Posterior cingulate gyrus (tissue), 11 donors: ENCODE data around the gene FSTL5.
A peak's percentile ranks its signal among the peaks of the same experiment; 100 is the strongest.
"Not testable (repeated sequence)": the region's sequence is repeated elsewhere in the genome, so short reads cannot be mapped to it uniquely, and the experiment has no call there.

Experiments
- DNase-seq, 10 donors: peaks; one replicate each; pipeline versions ENCODE4 v3.0.0 to v3.0.0-alpha.2; 2020 to 2021; ENCODE audit warnings: mixed read lengths in 3 of 10
- intact Hi-C: fragments of 100-400 bp; cut with DNase I; formaldehyde crosslinking; loops from one replicate; pipeline ENCODE4 v1.15.1; 2023

FSTL5 gene

DNA sequence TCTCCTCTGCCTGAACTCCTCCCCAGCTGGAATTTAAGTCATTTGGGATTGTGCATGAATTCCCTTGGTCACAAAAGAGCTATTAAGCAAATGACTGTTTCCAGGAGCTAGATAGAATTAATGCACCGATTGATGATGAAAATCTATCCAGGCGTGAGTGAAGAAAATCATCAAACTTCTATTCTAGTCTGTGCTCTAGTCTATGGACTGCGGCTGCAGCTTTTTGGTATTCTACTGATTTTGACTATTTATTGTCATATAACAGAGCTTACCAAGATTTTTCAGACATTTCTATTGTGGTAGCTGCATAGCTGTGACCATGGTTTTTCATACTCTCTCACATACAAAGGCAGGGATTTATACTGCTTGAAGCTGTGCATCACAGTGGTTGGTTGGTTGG lies 403.8 kb downstream of the FSTL5 start:
- DNase-seq, result no peak
- intact Hi-C loops, result no loop called here

- DNase-seq, result peak in 2 of 10 donors; percentile 55 to 64
- intact Hi-C loops, result not testable (repeated sequence)
Observed at GRCh38 chr4:161758412-161758811, 405.4 kb downstream of the FSTL5 start.

- intact Hi-C loops, result no loop called here
Observed at GRCh38 chr4:161728929-161729328, 434.9 kb downstream of the FSTL5 start.

DNA sequence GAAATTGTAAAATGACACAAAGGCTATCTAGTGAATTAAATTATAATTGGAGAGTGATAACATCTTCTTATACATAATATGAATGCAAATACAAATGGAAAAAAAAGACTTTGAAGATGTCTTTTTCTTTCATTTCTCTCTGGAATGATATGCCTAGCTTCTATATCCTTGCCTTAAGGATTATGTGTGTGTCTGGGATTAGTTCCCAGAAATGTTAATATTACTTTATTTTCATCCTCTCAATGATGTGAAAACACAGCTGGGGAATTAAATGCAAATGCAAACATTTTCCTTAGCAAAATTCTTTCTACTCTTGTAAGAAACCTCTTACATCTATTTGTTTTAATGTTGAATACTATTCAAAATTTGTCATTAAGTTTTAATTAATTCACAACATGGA lies 441.9 kb downstream of the FSTL5 start:
- no peak for DNase-seq
- intact Hi-C loops, result no loop called here

More at GRCh38 chr4:161728929-161729328, 434.9 kb downstream of the FSTL5 start:
- no peak for DNase-seq

GRCh38 chr4:161717084-161717483 lies 446.7 kb downstream of the FSTL5 start:
- DNase-seq, result no peak
- intact Hi-C loops, result no loop called here

- intact Hi-C loops, result no loop called here
- DNase-seq, result no peak
Observed at GRCh38 chr4:161714931-161715330, 448.9 kb downstream of the FSTL5 start.

DNA sequence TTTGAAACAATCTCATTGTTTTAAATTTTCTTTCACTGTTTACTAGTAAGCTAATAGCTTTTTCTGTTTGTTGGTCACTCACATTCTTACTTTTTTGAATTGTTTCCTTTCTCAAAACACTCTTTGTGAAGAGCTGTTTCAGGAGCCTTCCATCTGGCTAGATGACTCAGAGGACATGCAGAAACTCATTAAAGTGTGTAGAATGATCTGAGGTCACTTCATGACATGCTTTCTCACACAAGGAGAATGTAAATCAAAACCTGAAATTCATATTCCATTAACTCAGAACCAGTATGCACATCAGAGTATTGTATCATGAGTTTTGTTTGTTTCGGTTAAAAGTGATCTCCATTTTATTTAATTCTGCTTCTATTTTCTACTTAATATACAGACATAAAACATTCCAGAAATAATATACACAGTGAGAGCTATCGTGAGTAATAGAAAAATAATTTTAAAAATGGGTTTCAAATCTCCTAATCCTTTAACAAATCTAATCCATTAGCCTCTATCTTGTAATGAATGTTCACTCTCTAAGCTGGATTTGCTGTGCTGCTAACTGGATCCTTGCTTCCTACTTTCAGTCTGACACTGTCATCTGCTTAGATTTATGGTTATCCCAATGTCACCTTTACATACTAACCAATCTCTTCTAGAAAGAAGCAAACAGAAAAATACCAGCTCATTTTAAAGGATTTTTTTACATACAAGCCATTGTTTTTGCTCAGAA lies 449.6 kb downstream of the FSTL5 start:
- intact Hi-C loops, result no loop called here
- no peak for DNase-seq

- intact Hi-C loops, result no loop called here
- no peak for DNase-seq
Observed at GRCh38 chr4:161704653-161705052, 459.1 kb downstream of the FSTL5 start.

- intact Hi-C loops, result no loop called here
- no peak for DNase-seq
Observed at GRCh38 chr4:161704040-161704439, 459.8 kb downstream of the FSTL5 start.

DNA sequence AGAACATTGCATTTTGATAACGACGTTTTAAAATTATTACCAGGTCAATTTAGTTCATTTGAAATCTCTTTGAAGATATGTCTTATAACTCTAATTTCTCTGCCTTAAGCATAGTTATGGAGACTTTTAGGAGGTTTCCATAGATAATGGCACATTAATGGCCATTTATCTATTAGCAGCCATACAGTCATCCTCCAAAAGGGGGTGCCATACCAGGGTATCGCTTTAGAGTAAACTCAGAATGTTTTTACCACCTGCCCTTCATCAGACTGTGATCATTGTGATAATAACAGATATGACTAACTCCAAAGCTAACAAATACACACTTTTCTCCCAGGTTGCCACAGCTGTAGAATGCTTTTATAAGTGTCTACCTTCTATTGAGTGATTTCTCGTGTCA lies 461.5 kb downstream of the FSTL5 start:
- intact Hi-C loops, result no loop called here
- DNase-seq, result no peak

DNA sequence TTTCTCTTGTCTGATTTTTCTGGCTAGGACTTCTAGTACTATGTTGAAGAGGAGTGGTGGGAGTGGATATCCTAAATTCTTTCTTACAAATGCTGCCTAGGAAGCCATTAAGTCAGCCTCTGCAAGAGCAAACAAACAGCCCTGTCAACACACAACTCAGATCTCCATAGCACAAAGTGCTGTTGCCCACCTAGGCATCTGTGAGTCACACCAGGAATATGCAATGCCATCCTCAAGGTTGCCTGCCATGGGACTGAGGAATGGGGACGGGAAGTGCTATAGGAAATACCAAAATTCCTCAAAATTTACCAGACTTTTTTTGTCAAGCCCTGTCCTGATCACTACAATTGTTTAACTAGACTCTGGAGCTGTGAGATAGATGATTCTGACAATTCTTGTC lies 466.9 kb downstream of the FSTL5 start:
- DNase-seq, result no peak
- intact Hi-C loops, result no loop called here

- DNase-seq, result no peak
- intact Hi-C loops, result no loop called here
Observed at GRCh38 chr4:161680146-161680545, 483.7 kb downstream of the FSTL5 start.

DNA sequence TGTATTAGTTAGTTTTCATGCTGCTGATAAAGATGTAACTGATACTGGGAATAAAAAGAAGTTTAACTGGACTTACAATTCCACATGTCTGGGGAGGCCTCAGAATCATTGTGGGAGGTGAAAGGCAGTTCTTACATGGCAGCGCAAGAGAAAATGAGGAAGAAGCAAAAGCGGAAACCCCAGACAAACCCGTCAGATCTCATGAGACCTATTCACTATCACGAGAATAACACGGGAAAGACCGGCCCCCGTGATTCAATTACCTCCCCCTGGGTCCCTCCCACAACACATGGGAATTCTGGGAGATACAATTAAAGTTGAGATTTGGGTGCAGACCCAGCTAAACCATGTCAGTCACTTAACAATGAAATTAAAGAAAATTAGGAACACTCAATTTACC lies 499.1 kb downstream of the FSTL5 start:
- intact Hi-C loops, result no loop called here
- DNase-seq, result no peak

DNA sequence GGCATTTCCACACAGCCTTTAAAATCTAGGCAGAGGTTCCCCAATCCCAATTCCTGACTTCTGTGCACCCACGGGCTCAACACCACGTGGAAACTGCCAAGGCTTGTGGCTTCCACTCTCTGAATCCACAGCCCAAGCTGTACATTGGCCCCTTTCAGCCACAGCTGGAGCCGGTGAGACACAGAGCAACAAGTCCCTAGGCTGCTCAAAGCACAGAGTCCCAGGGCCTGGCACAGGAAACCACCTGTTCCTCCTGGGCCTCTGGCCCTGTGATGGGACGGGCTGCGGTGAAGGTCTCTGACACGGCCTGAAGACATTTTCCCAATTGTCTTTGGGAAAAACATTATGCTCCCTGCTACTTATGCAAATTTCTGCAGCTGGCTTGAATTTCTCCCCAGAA lies 500.0 kb downstream of the FSTL5 start:
- DNase-seq, result peak in 1 of 10 donors; percentile 71
- intact Hi-C loops, result no loop called here

GRCh38 chr4:161658676-161659075 lies 505.1 kb downstream of the FSTL5 start:
- intact Hi-C loops, result no loop called here
- DNase-seq, result no peak

DNA sequence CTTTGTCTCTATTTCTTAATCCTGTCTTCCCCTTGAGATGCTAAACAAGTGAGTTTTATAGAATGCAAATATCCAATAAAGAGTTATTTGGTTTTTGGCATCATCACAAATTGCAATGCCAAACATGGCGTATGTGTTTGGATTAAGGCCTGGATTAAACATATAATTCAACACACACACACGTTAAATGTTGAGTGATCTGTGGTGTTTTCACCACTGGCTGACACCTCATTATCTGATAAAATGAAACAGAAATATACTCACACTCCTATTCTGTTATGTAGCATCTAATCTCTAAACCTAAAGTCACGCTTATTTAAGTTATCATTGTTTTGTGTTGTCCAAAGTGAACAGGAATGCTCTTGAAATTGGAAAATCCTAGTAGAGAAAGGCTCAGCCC lies 506.2 kb downstream of the FSTL5 start:
- no peak for DNase-seq
- intact Hi-C loops, result no loop called here

DNA sequence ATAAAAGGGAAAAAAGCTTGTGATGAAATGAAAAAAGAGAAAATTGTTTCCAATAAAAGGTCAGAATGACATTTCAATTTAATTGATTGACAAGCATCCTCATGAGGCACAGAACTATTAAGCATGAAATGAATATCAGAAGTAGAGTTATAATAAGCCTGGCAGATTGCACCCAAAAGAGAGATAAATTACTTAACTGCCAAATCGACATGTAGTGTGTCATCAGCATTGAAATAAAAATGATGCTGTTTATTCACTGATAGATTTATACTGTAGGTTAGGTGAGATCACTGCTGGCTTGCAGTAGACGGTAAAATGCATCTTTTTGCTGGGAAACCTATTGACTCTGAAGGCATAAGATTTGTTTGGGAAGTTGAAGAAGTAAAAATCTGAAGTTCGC lies 507.2 kb downstream of the FSTL5 start:
- DNase-seq, result no peak
- intact Hi-C loops, result no loop called here

DNA sequence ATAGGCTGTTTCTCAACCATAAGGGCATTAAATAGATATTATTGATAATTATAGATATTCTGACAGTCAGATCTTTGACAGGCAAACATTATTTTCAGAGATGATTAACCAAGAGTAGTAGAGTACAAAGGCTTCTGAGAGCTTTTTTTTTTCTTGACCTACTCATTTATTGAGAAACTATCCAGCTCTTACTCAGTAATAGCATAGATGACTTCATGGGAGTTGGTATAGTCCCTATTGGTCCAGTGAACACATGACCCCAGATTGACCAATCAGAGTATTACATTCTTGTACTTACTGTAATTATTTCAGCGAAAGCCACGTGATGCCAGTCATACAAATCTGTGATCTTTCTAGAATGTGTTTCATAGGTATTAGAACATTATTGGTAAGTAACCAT lies 508.7 kb downstream of the FSTL5 start:
- DNase-seq, result no peak
- intact Hi-C loops, result no loop called here

DNA sequence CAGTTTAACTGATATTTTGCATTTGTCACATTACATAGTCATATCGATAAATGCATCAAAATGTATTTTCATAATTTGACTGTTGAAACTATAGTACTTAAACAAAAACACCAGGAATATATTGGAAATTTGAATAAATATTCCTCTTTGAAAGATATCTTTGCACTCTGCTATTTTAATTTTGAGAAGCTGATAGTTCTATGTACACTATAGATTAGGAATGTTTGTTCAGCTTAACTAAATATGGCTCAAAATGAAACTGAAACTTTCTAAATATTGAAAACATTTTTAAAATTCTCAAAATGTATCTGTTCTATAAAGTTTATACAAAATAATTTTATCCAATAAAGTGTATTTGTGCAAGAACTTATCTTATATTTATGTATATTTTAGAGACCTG lies 510.1 kb downstream of the FSTL5 start:
- DNase-seq, result no peak
- intact Hi-C loops, result no loop called here

- intact Hi-C loops, result no loop called here
- no peak for DNase-seq
Observed at GRCh38 chr4:161651586-161651985, 512.2 kb downstream of the FSTL5 start.

DNA sequence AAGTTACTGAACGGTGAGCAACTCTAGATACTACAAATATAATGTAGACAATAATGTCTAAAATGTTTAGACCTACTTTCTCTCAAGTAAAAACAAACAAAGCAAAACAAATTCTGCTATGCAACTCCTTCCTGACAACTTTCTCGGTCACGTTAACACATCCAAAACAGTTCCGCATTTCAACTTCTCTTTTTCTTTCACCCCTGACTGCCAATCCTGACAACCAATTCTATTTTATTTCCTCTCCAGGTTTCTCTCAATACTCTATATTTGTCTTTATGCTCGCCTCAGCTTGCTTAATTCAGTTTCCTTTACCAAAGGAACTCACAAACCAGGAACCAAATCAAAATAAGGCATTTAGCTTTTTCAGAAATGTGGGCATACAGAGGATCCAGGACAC lies 513.0 kb downstream of the FSTL5 start:
- DNase-seq, result no peak
- intact Hi-C loops, result no loop called here

- DNase-seq, result peak in 1 of 10 donors; percentile 41
- intact Hi-C loops, result no loop called here
Observed at GRCh38 chr4:161647757-161648156, 516.0 kb downstream of the FSTL5 start.

- no peak for DNase-seq
- intact Hi-C loops, result no loop called here
Observed at GRCh38 chr4:161642708-161643107, 521.1 kb downstream of the FSTL5 start.
